NCI-H2227 (cell line): Measurements from ENCODE around the gene CXorf49.
"Not testable (repeated sequence)": the region's sequence is repeated elsewhere in the genome, so short reads cannot be mapped to it uniquely, and the experiment has no call there.

Experiments used
- DNase-seq: peaks from one replicate; lab custom pipeline; 2025; ENCODE audit not compliant: unreplicated experiment; lab: John Stamatoyannopoulos, UW

CXorf49 gene

DNA sequence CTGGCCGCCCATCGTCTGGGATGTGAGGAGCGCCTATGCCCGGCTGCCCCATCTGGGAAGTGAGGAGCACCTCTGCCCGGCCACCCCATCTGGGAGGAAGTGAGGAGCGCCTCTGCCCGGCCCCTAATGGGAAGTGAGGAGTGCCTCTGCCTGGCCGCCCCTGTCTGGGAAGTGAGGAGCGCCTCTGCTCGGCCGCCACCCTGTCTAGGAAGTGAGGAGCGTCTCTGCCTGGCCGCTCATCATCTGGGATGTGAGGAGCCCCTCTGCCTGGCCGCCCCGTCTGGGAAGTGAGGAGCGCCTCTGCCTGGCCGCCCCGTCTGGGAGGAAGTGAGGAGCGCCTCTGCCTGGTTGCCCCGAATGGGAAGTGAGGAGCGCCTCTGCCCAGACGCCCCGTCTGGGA is 42.4 kb downstream of the CXorf49 start:
- DNase-seq: not testable (repeated sequence)

DNA sequence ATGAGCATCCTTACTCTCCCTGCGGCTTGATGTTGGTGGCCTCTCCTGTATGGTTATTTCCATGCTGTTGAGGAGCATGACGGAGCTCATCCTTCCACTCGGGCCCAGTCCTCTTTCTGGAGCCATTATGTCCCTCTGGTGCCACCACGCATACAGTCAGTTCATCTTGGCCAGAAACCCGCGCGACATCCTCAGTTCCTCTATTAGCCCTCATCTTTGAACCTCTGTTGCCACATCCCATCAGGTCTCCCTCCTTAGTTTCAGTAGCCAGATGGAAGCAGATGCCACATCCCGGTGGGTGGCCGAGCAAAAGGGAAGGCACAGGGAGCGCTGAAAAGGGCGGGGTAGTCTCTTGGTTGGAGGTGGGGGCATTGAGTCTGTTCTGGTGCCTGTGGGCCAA is 46.1 kb downstream of the CXorf49 start:
- no peak for DNase-seq

GRCh38 chrX:71671043-71671780 is 46.9 kb downstream of the CXorf49 start:
- DNase-seq: no peak

- DNase-seq: not testable (repeated sequence)
Observed at GRCh38 chrX:71669947-71670346, 48.1 kb downstream of the CXorf49 start.

GRCh38 chrX:71669492-71669891 is 48.6 kb downstream of the CXorf49 start:
- DNase-seq: no peak

- no peak for DNase-seq
Observed at GRCh38 chrX:71668248-71668595, 49.9 kb downstream of the CXorf49 start.

DNA sequence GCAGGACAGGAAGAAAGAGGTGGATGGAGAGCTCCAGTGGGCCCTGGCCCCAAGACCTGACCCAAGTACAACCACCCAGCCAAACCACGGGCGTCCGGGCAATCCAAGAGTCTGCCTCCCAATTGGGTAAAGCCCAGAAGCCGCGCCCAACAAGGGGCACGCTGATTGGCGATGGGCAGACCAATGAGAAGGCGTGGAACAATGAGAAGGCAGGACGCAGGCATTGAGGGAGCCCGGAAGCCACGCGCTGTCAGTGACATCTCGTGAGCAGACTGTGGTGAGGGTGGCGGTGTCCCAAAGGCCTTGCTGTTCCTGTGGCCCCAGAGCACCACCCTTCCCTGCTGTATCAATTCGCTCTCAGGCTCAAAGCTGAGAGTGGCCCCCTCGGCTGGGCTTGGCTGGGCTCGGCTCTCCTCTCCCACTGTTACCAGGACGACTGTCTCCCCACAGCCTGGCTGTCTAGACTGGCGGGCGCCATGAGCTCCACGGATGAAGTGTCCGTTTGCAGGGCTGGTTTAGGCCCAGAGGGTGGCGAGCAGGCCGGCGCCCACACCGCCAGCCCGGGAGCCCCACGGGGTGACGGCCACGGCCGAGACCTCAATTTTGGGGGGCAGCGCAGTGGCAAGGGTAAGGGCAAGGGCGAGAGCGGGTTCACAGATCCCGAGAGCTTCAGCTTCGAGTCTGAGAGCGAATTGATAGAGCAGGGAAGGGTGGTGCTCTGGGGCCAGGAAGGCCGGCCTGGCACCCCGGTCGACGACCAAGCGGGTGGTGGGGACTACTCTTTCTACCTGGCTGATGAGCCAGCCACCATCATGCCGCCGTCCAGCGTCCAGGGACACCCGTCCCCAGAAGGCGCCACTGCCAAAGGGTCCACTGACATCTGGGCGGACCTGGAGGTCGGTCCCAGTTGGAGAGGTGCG is 50.5 kb downstream of the CXorf49 start, which contains the start of gene LOC101059915:
LOC101059915 (plus strand) TSS at position 219 of the 920 bp plus-strand sequence.
- DNase-seq: peak; percentile 52

GRCh38 chrX:71666240-71667223 is 51.6 kb downstream of the CXorf49 start:
- DNase-seq: no peak

GRCh38 chrX:71665747-71666146 is 52.3 kb downstream of the CXorf49 start:
- DNase-seq: no peak

DNA sequence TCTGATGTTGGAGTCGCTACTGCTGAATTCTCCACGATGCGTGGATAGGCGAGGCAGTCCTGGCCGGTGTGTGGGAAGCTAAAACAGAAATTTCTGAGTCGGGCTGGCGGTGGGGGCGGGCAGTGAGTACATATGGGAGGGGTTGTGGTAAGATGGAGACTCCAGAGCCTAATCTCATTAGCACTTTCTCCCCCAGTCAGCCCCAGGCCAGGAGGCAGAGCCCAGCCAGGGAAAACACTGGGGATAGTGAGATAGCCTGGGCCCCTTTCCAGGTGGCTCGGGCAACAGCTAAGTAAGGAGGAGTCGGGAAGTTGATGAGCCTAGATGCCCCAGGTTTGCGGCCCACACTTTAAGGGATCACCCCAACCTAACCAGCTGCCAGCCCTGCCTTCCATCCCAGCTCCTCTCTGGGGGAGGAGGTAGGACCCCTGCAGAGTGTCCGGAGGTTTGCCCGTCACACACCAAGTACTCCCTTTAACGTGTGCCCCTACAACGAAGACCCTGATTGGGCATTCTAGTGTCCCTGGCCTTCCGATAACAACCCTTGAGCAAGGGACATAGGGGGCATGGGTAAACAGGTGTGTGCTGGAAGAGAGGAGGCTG is 53.1 kb downstream of the CXorf49 start:
- no peak for DNase-seq
